NCI-H226 (cell line): ENCODE results near the gene COMTD1.
A peak's percentile ranks its signal among the peaks of the same experiment; 100 is the strongest.
"Not testable (repeated sequence)": the region's sequence is repeated elsewhere in the genome, so short reads cannot be mapped to it uniquely, and the experiment has no call there.

Experiments
- DNase-seq: peaks from one replicate; pipeline ENCODE4 v3.0.0-alpha.2; 2015

COMTD1 gene

DNA sequence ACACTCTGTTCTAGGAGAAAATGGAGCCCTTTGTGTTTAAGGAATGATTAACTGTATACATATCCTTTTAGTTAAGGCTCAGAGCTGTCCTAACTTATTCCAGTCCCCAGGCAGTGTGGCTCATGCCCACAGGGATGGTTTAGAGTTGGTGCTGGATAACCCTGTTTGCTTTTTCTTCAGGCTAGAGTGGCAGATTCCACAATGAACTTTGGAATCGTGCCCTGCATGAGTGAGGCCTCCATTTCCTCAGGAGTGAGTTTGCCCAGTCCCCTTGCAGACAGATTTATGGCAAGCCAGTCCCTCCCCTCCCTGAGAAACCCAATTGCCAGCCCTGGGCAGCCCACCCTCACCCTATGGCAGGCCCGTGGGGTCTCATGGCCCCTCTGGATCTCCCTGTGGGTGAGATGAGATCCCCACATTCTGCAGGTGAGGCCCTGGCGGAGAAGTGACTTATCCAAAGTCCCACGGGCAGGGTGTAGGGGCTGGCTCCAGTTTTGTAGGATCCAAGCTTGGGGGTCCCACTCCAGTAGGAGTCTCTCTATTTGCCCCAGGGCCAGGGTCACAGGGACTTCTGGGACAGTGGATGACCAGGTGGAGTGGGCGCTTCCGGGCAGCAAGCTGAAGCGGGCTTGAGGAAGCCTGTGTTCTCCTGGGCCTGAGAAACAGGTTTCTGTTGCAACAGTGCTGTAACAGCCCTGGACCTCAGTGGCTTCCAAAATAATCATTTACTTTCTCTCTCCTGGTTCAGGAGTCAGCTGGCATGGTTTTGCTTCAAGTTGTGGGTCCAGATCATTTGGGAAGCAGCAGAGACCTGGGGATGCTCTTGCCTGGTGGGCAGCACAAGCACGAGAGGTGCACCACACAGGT, 9.0 kb upstream of the COMTD1 start:
- DNase-seq, result no peak

DNA sequence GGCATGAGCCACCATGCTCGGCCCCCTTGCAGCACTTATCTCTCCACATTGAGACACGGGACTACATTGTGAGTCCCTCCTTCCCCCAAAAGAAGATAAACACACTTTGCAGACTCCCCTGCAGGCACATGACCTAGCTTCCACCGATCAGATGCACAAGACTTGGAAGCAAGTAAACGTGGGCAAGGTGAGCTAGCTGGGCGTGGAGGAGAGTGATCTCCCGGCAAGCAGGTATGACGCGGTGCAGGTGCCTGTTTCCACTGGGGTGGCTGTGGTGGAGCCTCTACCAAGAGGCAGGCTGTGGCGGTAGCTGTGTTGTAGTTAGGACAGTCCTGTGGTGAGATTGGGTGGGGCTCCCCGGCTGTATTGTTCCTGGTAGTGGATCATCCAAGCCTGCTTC, 7.7 kb upstream of the COMTD1 start:
- no peak for DNase-seq

GRCh38 chr10:75240329-75241076, 4.7 kb upstream of the COMTD1 start:
- no peak for DNase-seq

DNA sequence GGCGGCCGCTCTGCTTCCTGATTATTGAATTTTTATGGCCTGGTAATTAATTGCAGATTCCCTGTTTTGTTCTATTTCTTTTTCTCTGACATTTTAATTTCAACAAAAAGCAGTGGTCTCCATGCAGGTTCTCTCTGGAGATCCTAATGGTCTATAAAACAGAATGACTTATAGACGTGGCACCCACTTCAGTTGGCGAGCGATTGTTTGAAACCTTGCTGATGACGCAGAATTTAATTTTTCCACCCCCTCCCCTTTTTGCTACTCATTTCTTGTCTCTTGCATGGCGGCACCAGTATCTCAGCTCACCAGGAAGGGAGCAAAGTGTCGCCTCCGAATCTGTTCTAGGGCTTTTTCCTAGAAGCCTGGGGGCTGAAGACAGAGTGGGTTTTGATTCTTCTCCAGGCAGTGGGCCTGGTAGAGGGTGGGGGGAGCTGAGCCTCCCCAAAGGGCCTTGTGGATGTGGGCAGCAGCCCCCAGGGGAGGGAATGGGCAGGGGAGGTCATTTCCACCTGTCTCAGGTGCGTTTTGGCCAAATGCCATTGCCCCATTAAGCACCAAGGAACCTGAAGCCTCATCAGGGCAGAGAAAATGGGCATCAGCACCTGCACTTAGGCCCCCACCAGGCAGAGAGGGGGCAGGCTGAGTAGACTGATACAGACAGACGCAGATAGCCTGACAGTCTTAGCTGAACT, 3.5 kb upstream of the COMTD1 start:
- DNase-seq, result no peak

DNA sequence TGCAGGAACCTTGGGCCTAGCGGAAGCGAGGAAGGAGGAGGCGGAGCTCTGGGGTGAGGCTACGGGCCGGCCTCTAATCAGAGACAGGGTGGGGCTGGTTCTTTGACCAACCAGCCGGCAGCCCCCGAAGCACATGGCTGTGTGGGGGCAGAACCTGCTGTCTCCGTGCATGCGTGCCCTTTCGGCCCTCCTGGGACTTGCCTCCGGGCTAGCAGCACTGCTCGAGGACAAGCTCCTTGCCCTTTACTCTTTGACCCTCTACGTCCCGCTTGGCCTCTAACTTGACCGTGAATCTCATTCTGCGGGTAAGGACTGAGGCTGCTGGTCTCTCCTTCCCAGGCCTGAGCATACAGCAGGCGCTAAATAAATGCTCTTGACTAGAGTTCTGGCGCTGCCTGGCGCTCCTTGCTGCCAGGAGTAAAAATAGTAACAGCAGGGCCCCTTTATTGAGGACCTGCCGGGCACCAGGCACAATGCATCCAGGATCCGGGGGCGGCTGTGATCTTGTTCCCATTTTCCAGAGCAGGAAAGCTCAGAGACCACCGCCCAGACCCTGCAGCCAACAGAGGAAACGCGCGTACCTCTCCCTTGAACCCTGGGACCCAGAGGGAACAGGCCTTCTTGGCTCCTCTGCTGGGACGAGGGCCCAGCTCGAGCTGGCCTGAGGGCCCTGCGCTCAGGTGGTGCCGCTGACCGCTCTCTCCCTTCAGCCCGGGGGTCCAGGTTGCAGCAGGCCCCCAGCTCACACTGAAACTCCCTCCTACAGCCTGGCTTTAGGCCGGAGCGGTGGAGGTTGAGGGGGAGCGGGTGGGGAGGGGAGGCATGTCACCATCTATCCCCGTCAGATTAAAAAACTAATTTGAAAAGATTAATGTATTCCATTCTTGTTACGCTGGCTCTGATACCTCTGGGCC, 2.7 kb upstream of the COMTD1 start:
- DNase-seq, result no peak

DNA sequence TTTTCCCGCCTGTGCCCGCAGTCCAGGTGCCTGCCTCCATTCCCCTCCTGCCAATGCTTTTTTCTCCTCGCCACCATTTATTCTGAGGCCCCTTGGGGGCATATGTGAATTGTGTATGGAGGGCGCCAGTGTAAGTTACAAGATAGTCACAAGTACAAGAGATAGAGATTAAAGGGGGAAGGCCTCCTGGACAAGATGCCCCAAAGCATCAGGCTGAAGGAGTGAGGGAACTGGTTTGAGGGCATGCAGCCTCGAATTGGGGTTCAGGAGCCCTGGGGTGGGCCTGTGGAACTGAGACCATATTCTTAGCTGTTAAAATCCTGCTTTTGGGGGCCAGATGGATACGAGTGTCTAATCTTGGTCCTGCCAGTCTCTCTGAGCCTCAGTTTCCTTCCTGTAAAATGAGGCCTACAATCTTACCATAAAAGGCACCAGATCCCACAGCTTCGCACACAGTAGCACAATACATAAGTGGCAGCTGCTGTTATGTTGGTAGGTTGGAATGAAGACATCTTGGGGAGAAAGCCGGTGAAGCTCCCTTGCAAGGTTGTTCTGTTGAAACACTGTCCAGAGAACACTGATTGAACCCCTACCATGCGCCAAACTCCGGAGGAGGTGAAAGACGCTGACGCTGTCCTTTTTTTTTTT, 545 bp upstream of the COMTD1 start:
- no peak for DNase-seq

GRCh38 chr10:75234683-75235374, 928 bp downstream of the COMTD1 start:
- DNase-seq, result no peak

GRCh38 chr10:75234017-75234682, 1.6 kb downstream of the COMTD1 start:
- peak; percentile 86 for DNase-seq

- DNase-seq, result no peak
Measured at GRCh38 chr10:75233444-75234016, 2.2 kb downstream of the COMTD1 start.

- no peak for DNase-seq
Measured at GRCh38 chr10:75231672-75232581, 3.8 kb downstream of the COMTD1 start.

DNA sequence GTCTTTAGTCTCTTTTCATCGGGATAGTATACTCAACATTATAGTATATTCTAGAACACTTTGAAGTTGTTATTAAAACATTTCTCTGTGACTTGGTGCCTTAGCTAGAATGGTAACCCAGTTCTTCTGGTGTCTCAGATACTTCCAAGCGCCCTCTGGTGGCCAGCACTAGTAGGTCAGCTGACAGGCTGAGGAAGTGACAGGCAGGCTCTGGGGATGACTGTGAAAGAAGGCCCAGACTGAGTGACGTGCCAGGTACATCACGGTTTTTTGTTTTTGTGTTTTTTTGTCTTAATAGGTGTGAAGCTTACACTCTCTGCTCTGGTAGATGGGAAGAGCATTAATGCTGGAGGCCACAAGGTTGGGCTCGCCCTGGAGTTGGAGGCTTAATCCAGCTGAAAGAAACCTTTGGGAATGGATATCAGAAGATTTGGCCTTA, 5.1 kb downstream of the COMTD1 start:
- peak; percentile 77 for DNase-seq

DNA sequence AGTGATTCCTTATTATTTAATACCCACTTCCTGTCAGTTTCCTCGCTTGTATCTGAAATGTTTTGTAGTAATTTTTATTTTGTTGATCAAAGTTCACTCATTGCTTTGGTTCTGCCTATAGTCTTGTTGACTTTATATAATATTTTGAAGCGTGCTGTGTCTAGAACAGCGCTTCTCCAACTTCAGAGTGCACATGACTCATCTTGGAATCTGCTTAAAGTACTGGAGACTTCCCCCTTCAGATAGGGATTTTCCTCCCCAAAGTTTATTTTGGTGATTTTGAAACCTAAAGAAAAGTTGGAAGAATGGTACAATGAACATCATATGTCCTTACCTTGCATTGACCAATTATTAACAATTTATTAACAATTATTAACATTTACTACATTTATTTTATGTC, 5.8 kb downstream of the COMTD1 start:
- DNase-seq, result peak; percentile 39

DNA sequence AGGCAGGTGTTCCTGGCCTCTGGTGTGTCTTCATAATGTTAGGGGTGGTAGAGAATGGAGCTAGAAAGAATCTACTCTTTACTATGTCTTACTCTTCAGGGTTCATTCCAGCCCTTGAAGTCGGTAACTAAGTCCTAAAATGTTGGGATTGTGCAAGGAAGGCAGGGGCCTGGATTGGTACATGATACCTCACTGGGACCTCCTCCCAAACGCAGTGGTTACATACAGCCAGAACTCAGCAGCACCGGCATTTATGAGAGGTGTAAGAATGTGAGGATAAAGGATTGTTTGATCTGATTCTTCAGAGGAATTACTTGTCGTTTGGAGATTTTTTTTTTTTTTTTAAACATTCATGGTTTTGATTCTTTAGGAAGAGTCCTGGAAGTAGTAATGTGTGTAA, 6.9 kb downstream of the COMTD1 start:
- no peak for DNase-seq

DNA sequence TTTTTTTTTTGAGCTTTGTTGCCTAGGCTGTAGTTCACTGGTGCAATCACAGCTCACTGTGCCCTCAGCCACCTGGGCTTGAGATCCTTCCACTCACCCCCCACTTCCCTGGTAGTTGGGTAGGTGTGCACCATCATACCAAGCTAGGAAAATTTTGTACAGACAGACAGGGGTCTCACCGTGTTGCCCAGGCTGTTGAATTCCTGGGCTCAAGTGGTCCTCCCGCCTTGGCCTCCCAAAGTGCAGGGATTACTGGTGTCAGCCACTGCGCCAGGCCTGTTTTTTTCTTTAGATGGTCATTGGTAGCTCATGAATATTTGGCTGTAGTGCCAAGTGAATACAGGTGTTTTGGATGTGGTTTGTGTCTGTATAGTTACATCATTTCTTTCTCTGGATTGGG, 7.5 kb downstream of the COMTD1 start:
- no peak for DNase-seq

GRCh38 chr10:75226656-75227055, 9.1 kb downstream of the COMTD1 start:
- DNase-seq, result no peak

DNA sequence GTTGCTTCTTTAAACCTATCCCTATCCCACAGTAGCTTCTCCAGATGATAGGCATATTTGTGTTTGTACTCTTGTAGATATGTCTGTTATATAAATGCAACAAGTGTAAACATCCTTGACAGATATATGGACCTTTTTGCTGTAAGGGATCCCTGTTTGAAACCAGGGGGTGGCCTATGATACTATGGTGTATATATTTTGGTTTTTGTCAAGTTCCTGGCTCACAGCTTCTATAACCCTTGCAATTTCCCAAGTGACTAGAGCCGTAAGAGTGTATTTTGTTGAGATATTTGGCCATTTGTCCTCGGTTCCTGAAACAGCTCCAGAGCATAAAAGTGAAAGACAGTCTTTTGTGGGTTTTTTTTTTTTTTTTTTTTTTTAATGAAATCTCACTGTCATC, 9.7 kb downstream of the COMTD1 start:
- DNase-seq, result no peak

- DNase-seq, result no peak
Measured at GRCh38 chr10:75223507-75223906, 12.2 kb downstream of the COMTD1 start.

DNA sequence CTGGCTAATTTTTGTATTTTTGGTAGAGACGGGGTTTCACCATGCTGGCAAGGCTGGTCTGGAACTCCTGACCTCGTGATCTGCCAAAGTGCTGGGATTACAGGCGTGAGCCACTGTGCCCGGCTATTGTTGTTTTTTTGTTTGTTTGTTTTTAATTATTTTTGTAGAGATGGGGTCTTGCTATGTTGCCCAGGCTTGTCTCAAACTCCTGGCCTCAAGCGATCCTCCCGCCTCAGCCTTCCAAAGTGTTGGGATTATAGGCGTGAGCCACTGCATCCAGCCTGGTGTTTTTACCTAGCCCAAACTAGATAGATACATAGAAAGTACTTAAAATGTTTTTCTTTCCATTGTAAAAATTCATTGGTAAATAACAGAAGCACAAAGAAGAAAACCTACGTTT, 14.3 kb downstream of the COMTD1 start:
- not testable (repeated sequence) for DNase-seq

- no peak for DNase-seq
Measured at GRCh38 chr10:75220274-75220673, 15.5 kb downstream of the COMTD1 start.
